HG02571 (cell line): ENCODE data around the gene RETSAT.
"Not testable (repeated sequence)": the region's sequence is repeated elsewhere in the genome, so short reads cannot be mapped to it uniquely, and the experiment has no call there.

Experiments
- ATAC-seq: cut with Tn5 transposase; IDR thresholded peaks from one replicate; pipeline ENCODE4 v1.9.1; 2021; ENCODE audit warnings: mild to moderate bottlenecking, moderate library complexity; ENCODE audit not compliant: unreplicated experiment

Gene RETSAT

GRCh38 chr2:85354286-85355072 lies at the start of gene RETSAT, which contains the start of gene ELMOD3:
Gene RETSAT, minus strand, starts transcription at chr2:85354528. Its CDS starts 21 bp downstream, at chr2:85354507.
Gene ELMOD3, plus strand, starts transcription at chr2:85354769. Its CDS starts 2,430 bp downstream, at chr2:85357199.
- peak; percentile 95 for ATAC-seq

DNA sequence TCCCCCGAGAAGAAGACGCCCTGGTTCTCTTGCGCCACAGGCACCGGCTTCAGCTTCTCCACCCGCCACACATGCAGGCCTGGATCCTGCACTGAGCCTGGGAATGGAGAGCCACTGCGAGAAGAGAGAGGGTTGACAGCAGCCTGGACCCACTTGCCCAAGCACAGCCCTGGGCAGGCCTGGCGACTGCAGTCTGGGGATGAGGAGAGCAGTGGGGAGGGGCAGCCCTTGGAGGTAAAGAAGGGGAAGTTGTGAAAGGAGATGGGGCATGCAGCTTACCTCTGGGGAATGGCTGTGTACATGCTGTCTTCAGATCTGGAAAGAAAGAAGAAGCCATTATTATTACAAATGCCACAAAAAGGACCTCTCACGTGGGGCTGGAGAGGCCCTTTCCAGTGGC lies 47.5 kb upstream of the RETSAT start:
- no peak for ATAC-seq

DNA sequence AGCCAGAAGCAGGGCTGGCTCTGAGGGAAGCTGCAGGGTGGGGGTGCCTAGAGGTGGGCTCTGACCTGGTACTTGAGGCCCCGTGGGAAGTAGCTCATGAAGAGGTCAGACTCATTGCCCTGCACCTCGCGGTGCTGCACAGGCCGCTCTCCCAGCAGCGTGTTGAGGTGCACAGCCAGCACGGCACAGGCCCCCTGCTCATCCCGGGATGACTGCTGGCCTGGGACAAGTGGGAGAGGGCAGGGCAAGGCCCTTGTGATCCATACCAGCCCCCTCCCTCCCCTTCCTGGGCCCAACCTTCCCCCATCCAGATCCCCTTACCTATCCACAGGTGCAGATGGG lies 47.1 kb upstream of the RETSAT start:
- no peak for ATAC-seq

DNA sequence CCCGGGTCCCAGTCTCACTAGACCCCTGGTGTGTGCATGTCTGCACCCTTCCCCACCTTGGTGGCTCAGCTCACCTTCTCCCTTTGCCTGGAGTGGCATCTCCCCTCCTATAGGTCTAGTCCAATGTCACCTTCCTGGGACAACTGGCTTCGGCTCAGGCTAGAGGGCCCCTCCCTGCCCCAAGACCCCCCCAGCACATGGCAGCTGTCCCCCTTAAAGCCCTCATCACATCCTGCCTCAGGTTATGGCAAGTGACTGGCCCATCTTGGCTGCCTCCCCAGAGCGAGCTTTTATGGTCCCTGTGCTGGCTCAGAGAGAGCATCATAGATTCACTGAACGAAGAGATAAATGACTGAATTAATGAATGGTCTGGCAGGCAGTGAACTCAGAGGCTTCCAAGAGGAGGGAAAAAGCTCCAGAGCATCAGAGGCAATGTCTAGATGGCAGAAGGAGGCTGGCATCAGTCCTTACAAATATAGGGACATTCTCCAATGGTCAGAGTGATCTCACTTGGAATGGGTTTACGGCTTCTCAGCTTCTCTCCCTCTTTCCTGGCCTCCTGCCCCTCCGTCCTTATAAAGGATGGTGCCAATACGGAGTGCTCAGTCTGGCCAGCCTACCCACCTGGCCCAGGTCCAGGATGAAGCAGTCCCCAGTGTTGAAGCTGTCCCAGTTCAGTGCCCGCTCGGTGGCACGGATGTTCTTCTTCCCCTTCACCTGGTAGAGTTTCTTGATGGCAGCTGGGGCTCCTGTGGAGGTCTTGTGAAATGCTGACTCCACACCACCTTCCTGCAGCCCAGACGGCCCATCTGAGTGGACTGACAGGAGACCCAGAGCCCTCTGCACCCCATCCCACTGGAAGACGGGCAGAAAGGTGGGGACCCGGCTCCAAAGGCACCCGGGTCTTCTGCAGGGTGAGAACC lies 46.5 kb upstream of the RETSAT start:
- ATAC-seq = no peak

- no peak for ATAC-seq
These were observed 45.7 kb upstream of the RETSAT start for GRCh38 chr2:85400023-85400422.

DNA sequence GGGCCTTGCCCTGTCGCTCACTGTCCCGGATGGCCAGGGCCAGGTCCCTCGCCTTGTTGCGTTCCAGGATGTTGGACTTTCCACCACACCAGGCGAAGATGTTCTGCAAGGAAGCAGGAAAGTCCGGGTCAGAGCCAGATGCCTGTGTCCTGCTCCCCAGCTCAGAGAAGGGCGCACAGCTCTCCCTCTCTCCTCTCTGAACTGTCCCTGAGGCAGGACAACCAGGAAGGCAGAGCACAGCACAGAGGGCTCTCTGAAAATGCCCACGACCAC lies 44.8 kb upstream of the RETSAT start:
- no peak for ATAC-seq

GRCh38 chr2:85398426-85399182 lies 44.3 kb upstream of the RETSAT start:
- no peak for ATAC-seq

DNA sequence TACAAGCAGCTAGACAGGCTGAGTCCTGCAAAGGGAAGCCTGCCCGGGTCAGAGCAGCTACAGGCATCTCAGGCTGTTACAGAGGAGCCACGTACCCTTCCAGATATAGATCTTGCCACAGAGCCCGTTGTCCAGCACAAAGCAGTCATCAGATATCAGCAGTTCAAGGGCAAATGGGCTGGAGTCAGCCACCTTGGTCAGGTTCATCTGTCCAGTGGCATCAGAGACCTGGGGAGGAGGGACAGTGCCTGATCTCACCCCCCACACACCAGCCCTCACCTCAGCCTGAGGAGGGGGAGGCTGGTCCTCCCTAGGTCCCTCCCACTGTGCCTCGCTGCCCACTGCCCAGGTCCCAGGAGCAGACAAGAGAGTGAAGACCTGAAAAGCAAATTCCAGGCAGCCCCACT lies 43.6 kb upstream of the RETSAT start:
- ATAC-seq = no peak

- no peak for ATAC-seq
These were observed 42.5 kb upstream of the RETSAT start for GRCh38 chr2:85396531-85397470.

DNA sequence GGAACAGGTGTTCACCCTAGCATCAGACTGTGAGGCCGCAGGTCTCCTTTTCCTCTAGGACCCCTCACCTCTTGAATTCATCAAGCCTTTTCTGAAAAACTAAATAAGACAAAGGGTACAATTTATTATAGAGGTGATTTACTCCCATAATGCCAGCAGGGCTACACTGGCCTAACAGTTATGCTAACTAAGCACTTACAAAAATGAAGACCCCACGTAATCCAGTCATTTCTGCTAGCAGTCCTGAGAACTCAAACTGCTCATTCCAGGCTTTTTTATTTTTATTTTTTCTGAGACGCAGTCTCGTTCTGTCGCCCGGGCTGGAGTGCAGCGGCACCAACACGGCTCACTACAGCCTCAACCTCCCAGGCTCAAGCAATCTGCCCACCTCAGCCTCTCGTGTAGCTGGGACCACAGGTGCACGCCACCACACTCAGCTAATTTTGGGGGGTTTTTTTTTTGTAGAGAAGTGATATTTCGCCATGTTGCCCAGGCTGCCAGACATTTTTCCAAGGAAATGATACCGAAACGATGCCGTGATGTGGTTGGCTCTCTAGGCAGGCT lies 41.7 kb upstream of the RETSAT start:
- ATAC-seq = no peak

DNA sequence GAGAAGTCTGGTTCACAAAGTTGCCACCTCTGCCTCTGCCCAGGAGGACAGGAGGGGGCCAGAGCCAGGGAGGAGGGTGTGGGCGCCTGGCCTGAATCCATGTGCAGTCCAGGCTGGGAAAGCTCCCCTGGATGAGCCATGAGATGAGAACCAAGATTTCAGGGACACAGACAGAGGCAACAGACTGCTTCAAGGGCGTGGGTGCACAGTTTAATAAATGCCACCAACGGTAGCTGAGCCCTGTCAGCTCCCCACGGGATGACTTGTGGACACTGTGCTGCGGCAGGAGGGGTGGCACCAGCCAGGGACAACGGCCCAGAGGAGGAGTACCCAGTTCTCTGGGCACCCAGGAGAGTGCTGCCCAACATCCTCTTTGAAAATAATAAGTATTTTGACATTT lies 40.6 kb upstream of the RETSAT start:
- ATAC-seq = no peak

DNA sequence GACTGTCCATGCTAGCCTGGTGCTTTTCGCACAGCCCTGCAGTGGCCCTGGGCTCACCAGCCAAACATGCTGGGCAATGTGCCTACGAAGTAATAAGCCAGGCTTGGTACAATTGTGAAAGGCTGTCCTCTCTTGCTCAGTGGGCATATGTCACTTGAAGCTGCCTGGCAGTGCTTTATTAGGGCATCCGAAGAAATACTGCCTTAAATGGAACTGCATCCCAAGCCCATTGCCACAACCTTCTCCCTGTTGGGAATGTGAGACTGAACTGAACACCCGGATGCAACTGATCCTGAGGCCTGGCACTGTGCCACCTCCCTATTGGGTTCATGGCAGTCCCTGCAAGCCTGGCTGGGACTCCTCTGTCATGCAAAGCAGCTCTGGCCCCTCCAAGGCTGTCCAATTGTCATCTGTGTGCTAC lies 39.9 kb upstream of the RETSAT start:
- ATAC-seq = no peak

- no peak for ATAC-seq
These were observed 39.5 kb upstream of the RETSAT start for GRCh38 chr2:85393836-85394235.

- ATAC-seq = no peak
These were observed 36.8 kb upstream of the RETSAT start for GRCh38 chr2:85390941-85391669.

- no peak for ATAC-seq
These were observed 34.7 kb upstream of the RETSAT start for GRCh38 chr2:85388878-85389538.

DNA sequence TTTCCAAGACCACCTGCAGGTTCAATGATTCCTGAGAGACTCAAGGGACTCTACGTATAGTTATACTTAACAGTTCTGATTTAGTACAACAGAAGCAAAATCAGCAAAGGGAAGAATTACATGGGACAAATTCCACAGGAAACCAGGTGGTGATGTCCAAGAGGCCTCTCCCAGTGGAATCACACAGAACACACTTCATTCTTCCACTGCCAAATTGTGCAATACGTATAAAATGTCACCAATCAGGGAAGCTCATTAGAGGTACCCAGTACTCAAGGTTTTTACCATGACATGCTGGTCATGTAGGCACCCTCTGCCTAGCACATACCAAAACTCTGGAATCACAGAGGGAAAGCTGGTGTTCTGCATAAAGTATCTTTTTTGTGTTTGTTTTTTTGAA lies 33.4 kb upstream of the RETSAT start:
- ATAC-seq = no peak

DNA sequence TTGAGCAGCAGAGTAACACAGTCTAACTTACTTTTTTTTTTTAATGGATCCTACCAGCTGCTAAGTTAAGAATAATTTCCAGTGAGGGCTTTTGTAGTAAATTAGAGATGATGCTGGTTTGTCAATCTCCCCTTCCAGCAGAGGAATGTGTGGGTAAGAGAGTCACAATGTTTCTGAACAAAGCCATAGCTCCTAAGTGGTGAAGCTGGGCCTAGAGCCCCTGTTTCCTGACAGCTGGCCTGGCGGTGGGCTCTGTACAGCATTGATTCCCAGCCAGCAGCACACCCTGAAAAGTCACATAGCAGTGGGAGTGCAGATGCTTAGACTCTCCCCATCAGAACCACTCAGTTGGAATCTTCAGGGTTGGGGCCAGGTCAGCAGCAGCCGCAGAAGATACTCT lies 31.4 kb upstream of the RETSAT start:
- no peak for ATAC-seq

- ATAC-seq = no peak
These were observed 29.5 kb upstream of the RETSAT start for GRCh38 chr2:85383850-85384249.

GRCh38 chr2:85383151-85383550 lies 28.8 kb upstream of the RETSAT start:
- not testable (repeated sequence) for ATAC-seq
